GM10248 (cell line): Measurements from ENCODE around the gene VPS39.

Source experiments
- CTCF ChIA-PET: fragments of 300-600 bp; sonication (Branson Sonifier 250); formaldehyde crosslinking; extraction: SDS; loops from one replicate; lab custom pipeline; 2021; ENCODE audit warnings: antibody characterized with exemption; lab: Yijun Ruan, JAX
- POLR2A ChIA-PET: fragments of 350-650 bp; sonication (Branson Sonifier 250); formaldehyde crosslinking; extraction: SDS; loops from one replicate; lab custom pipeline; 2020; ENCODE audit warnings: antibody characterized with exemption; lab: Yijun Ruan, JAX
- DNase-seq: peaks from one replicate; pipeline ENCODE4 v3.0.0; 2012; ENCODE audit errors: extremely low spot score
- TF ChIP-seq, protein P1 (sequence below): IDR thresholded peaks from 2 replicates; pipeline ENCODE4 v1.5.1; 2012; ENCODE audit warnings: mild to moderate bottlenecking, low read depth; ENCODE audit errors: extremely low read depth, missing control alignments, control extremely low read depth

Gene VPS39

DNA sequence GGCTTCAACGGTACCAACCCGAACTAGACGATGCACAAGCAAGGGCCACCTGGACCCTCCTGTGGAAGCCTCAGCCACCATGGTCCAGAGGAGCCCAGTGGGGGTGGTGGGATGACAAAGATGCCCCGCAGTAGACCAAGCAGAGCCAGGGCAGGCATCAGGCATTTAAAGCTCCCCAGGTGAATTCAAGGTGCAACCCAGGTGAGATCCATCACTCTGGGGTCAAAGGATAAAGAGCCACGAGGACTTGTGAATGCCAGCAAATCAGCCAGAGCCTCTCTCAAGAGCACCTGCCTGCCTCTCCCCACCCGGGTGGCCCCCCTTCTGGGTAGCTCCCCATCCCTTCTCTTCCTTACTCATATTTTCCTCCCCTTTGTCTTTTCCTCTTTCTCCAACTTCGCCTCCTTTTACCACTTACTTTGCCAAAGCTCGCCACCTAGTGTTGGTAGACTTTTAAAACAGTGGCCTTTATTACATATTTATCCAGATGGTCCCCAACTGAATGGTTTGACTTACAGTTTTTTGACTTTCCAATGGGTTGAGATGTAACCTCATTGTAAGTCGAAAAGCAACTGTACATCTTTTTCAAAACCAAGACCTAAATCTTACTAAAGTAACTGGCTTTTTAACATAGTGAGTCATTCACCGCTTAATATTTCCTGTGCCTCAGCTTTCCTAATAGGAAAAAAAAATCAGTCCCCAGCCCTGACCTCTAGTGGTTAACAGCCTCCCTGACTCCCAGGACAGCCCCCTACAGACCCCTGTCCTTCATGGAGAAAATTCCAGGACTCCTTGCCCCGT, 70.4 kb downstream of the VPS39 start:
- TF ChIP-seq, protein P1, sequence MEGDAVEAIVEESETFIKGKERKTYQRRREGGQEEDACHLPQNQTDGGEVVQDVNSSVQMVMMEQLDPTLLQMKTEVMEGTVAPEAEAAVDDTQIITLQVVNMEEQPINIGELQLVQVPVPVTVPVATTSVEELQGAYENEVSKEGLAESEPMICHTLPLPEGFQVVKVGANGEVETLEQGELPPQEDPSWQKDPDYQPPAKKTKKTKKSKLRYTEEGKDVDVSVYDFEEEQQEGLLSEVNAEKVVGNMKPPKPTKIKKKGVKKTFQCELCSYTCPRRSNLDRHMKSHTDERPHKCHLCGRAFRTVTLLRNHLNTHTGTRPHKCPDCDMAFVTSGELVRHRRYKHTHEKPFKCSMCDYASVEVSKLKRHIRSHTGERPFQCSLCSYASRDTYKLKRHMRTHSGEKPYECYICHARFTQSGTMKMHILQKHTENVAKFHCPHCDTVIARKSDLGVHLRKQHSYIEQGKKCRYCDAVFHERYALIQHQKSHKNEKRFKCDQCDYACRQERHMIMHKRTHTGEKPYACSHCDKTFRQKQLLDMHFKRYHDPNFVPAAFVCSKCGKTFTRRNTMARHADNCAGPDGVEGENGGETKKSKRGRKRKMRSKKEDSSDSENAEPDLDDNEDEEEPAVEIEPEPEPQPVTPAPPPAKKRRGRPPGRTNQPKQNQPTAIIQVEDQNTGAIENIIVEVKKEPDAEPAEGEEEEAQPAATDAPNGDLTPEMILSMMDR, result peak; percentile 57
- POLR2A ChIA-PET, result no interaction called here
- CTCF ChIA-PET, result interaction anchor here (0.7 to 4.8 kb wide), 18 partner anchors 7 to 148 kb away, joined by 3 to 27 read pairs (median 4); partner anchors contain the start of gene PLA2G4F
- DNase-seq, result peak; percentile 67

DNA sequence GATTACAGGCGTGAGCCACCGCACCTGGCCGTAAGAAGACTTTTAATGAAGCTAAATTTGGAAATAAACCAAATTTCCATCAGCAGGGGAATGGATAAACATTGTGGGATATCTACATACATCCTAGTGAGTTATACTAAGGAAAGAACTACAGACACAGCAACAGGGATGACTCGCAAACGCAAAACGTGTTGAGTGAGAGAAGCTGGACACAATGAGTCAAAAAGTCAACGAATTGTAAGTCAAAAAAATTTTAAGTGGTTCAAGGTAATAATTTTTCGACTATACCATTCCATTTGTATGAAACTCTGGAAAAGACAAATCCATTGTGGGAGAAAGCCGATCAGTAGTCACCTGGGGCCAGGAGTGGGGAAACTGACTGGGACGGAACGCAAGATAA, 71.6 kb downstream of the VPS39 start:
- POLR2A ChIA-PET, result no interaction called here
- TF ChIP-seq, protein P1, result no peak
- no peak for DNase-seq
- CTCF ChIA-PET, result interaction anchor here (1.1 to 4.8 kb wide), 2 partner anchors 12 to 51 kb away, joined by 3 to 27 read pairs; no protein-coding TSS in a partner anchor

DNA sequence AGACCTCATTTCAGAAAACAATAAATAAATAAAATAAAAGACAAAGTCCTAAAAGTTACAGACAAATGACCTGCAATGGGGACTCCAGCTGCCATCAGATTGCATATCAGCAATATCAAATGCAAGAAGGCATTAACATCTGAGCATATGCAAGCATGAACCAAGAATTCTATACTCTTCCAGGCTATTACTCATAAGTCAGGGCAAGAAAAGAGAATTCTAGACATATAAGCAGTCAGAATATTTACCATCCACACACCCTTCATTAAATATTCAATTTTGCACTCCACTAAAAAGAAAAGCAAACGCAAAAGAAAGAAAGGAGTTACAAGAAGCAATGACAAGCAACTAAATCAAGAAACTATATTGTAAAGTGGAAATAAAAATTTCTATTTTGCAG, 72.8 kb downstream of the VPS39 start:
- ChIA-PET CTCF (interaction anchor here (1.2 to 4.8 kb wide), 6 partner anchors 9 to 146 kb away, joined by 3 to 27 read pairs (median 14); no protein-coding TSS in a partner anchor), POLR2A (no interaction called here)
- TF ChIP-seq, protein P1, result no peak
- DNase-seq, result no peak

DNA sequence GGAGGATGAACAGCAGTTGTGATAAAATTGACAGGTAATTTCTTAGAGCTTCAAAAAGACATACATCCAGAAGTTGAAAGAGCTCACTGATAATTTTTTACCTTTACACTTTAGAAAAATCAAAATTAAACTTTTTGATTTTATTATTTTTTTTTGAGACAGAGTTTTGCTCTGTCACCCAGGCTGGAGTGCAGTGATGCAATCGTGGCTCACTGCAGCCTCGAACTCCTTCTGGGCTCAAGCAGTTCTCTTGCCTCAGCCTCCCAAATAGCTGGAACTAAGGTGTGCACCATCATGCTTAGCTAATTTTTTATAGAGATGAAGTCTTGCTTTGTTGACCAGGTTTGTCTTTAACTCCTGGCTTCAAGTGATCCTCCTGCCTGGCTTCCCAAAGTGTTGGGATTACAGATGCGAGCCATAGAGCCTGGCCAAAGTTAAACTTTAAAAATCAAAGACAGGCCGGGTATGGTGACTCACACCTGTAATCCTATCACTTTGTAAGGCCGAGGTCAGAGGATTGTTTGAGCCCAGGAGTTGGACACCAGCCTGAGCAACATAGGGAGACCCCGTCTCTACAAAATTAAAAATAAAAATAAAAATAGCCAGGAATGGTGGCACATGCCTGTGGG, 73.4 kb downstream of the VPS39 start:
- TF ChIP-seq, protein P1, result no peak
- CTCF ChIA-PET, result interaction anchor here (1.0 to 4.8 kb wide), 11 partner anchors 8 to 145 kb away, joined by 3 to 27 read pairs (median 5); no protein-coding TSS in a partner anchor
- POLR2A ChIA-PET, result no interaction called here
- no peak for DNase-seq

DNA sequence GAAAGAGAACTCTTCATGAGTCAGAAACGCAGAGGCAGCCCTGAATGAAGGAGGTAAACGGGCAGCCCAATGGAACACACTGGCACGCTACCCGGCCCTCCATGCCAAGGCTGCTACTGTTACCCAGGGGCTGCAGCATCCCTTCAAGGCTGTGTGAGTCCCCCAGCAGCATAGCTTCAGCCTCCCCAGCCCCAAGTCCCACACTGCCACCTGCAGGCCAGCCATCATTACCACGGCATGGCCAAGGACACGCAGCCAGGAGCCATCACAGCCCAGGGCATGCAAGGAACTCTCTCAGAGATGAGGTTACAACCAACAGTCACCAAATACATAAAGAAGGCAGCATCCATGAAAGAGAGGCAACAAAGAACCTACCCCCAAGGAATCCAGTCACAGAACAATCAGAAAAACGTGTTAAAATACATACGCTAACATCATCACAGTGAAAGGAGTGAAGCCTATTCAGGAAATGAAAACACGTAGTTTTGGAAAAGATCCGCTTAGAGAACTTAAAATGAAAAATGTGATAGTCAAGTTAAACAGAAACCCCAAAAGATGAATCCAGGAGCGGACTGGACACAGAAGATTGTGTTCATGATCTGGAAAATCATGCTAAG, 74.1 kb downstream of the VPS39 start:
- POLR2A ChIA-PET, result no interaction called here
- peak; percentile 64 for DNase-seq

More for the DNA sequence above, 74.1 kb downstream of the VPS39 start:
- CTCF ChIA-PET, result interaction anchor here (1.0 to 3.2 kb wide), 10 partner anchors 9 to 144 kb away, joined by 3 to 20 read pairs (median 4); no protein-coding TSS in a partner anchor
- TF ChIP-seq, protein P1, result peak; percentile 81
